OCI-LY3 (cell line): ENCODE data around the gene RPL18A.

Source experiments
- H2AFZ ChIP-seq: fragments of 200-600, 300-600 bp; shearing (Covaris generic); 2 replicates; pipeline ENCODE4 v1.6.0; 2014; ENCODE audit warnings: antibody characterized with exemption, low read depth, low read length
- H3K27ac ChIP-seq: fragments of 200-600, 300-600 bp; sonication (generic); 2 replicates; pipeline ENCODE4 v1.5.1; 2014; ENCODE audit warnings: mild to moderate bottlenecking, low read length, moderate library complexity, mixed read lengths
- H3K27me3 ChIP-seq: fragments of 200-600, 300-600 bp; sonication (generic); 2 replicates; pipeline ENCODE4 v1.6.1; 2014; ENCODE audit warnings: low read depth, low read length, mixed read lengths
- H3K36me3 ChIP-seq: fragments of 200-600, 300-600 bp; sonication (generic); replicated peaks from 2 replicates; pipeline ENCODE3; 2014; ENCODE audit warnings: low read depth, low read length, mixed read lengths
- H3K4me1 ChIP-seq: fragments of 300-600, 200-600 bp; sonication (generic); 2 replicates; pipeline ENCODE4 v1.6.1; 2014; ENCODE audit warnings: low read length, mixed read lengths
- H3K4me2 ChIP-seq: fragments of 200-600, 300-600 bp; sonication (generic); 2 replicates; pipeline ENCODE4 v1.6.1; 2014; ENCODE audit warnings: low read length, mixed read lengths
- H3K4me3 ChIP-seq: fragments of 300-600, 200-600 bp; sonication (generic); 2 replicates; pipeline ENCODE4 v1.5.1; 2014; ENCODE audit warnings: antibody characterized with exemption, mild to moderate bottlenecking, low read length, moderate library complexity
- H3K79me2 ChIP-seq: fragments of 300-600, 200-600 bp; shearing (Covaris generic); 2 replicates; pipeline ENCODE4 v1.6.1; 2014; ENCODE audit warnings: mild to moderate bottlenecking, low read length, mixed read lengths
- H3K9ac ChIP-seq: fragments of 300-600, 200-600 bp; shearing (Covaris generic); 2 replicates; pipeline ENCODE4 v1.6.0; 2014; ENCODE audit warnings: mild to moderate bottlenecking, low read length, moderate library complexity
- H3K9me3 ChIP-seq: fragments of 200-600, 300-600 bp; shearing (Covaris generic); 2 replicates; pipeline ENCODE4 v1.6.1; 2014; ENCODE audit warnings: low read length, mixed read lengths; ENCODE audit not compliant: insufficient read depth
- H4K20me1 ChIP-seq: fragments of 200-600, 300-600 bp; sonication (generic); 2 replicates; pipeline ENCODE4 v1.6.1; 2016; ENCODE audit warnings: low read length, mixed read lengths; ENCODE audit not compliant: insufficient read depth
- CTCF ChIP-seq: fragments of 200-600, 300-600 bp; sonication (generic); IDR thresholded peaks from 2 replicates; pipeline ENCODE4 v1.5.1; 2014; ENCODE audit warnings: antibody characterized with exemption, low read length, low read depth
- EZH2phosphoT487 ChIP-seq: fragments of 200-600 bp; shearing (Covaris generic); IDR thresholded peaks from 2 replicates; pipeline ENCODE4 v1.6.1; 2018; ENCODE audit warnings: antibody characterized with exemption, mixed run types, low read depth

The RPL18A gene

GRCh38 chr19:17855280-17856152 is 4.2 kb upstream of the RPL18A start:
- Histone ChIP-seq H3K4me3 (peak overlapping the region; percentile 58), H3K27ac (no peak overlapping the region), H3K4me1 (peaks cover 30% of the 10 kb centered on the region), H2AFZ (peak overlapping the region; percentile 87), H3K9me3 (no peaks in the 10 kb centered on the region), H3K4me2 (peak overlapping the region; percentile 76), H3K79me2 (peaks cover 13% of the 10 kb centered on the region), H3K27me3 (no peaks in the 10 kb centered on the region), H4K20me1 (peaks cover 5% of the 10 kb centered on the region), H3K9ac (peak overlapping the region; percentile 36; the same call in 1 of the 2 replicates), H3K36me3 (peaks cover 6% of the 10 kb centered on the region)
- TF ChIP-seq EZH2phosphoT487: no peak
- peak; percentile 97 for TF ChIP-seq CTCF

- Histone ChIP-seq H3K4me2 (peak overlapping the region; percentile 100), H3K27ac (peak overlapping the region; percentile 67), H3K9me3 (no peaks in the 10 kb centered on the region), H3K79me2 (peaks cover 36% of the 10 kb centered on the region), H3K4me3 (peak overlapping the region; percentile 88), H3K4me1 (peaks cover 29% of the 10 kb centered on the region), H3K36me3 (peaks cover 50% of the 10 kb centered on the region), H4K20me1 (peaks cover 54% of the 10 kb centered on the region), H3K27me3 (no peaks in the 10 kb centered on the region), H2AFZ (no peak overlapping the region), H3K9ac (peak overlapping the region; percentile 98)
- TF ChIP-seq EZH2phosphoT487: no peak
- no peak for TF ChIP-seq CTCF
Observed at GRCh38 chr19:17860331-17860992, 752 bp downstream of the RPL18A start.

GRCh38 chr19:17860993-17861360 is 1.3 kb downstream of the RPL18A start:
- Histone ChIP-seq H3K27ac (peak overlapping the region; percentile 67), H2AFZ (no peak overlapping the region), H3K9ac (peak overlapping the region; percentile 98), H3K4me1 (peaks cover 25% of the 10 kb centered on the region), H3K9me3 (no peaks in the 10 kb centered on the region), H3K27me3 (no peaks in the 10 kb centered on the region), H4K20me1 (peaks cover 59% of the 10 kb centered on the region), H3K79me2 (peaks cover 36% of the 10 kb centered on the region), H3K4me2 (peak overlapping the region; percentile 100), H3K4me3 (peak overlapping the region; percentile 88), H3K36me3 (peaks cover 50% of the 10 kb centered on the region)
- no peak for TF ChIP-seq EZH2phosphoT487
- no peak for TF ChIP-seq CTCF
